Hepatocyte (in vitro differentiated cells): ENCODE data around the gene PLPPR3. TPM values are rescaled to one million over a fixed set of nuclear protein-coding genes. Genes with fewer than 3 reads are reported as not detected.

Source experiments
- DNase-seq: peaks from one replicate; pipeline ENCODE4 v3.0.0-alpha.2; 2016; ENCODE audit warnings: low spot score
- H2AFZ ChIP-seq: fragments of 200-600 bp; sonication (generic); 2 replicates; pipeline ENCODE4 v1.6.0; 2016; ENCODE audit warnings: antibody characterized with exemption, mild to moderate bottlenecking
- H3K27ac ChIP-seq: fragments of 200-600 bp; sonication (generic); 2 replicates; pipeline ENCODE4 v1.5.1; 2016; ENCODE audit warnings: mild to moderate bottlenecking
- H3K27me3 ChIP-seq: fragments of 200-600 bp; sonication (generic); 2 replicates; pipeline ENCODE4 v1.6.1; 2016
- H3K36me3 ChIP-seq: fragments of 200-600 bp; sonication (generic); replicated peaks from 2 replicates; pipeline ENCODE4 v1.5.1; 2016; ENCODE audit warnings: low read depth; ENCODE audit not compliant: insufficient read depth
- H3K4me1 ChIP-seq: fragments of 200-600 bp; sonication (generic); 2 replicates; pipeline ENCODE4 v1.5.1; 2016; ENCODE audit warnings: mild to moderate bottlenecking, moderate library complexity; ENCODE audit not compliant: insufficient read depth
- H3K4me2 ChIP-seq: fragments of 200-600 bp; sonication (generic); 2 replicates; pipeline ENCODE4 v1.6.0; 2016
- H3K4me3 ChIP-seq: fragments of 200-600 bp; sonication (generic); 2 replicates; pipeline ENCODE4 v1.5.1; 2016; ENCODE audit warnings: mild to moderate bottlenecking
- H3K79me2 ChIP-seq: fragments of 200-600 bp; sonication (generic); 2 replicates; pipeline ENCODE4 v1.6.0; 2017; ENCODE audit warnings: mild to moderate bottlenecking
- H3K9me2 ChIP-seq: fragments of 200-600 bp; sonication (generic); replicated peaks from 2 replicates; pipeline ENCODE4 v1.6.0; 2017; ENCODE audit warnings: mild to moderate bottlenecking; ENCODE audit not compliant: insufficient read depth
- H3K9me3 ChIP-seq: fragments of 200-600 bp; sonication (generic); 2 replicates; pipeline ENCODE4 v1.5.1; 2016; ENCODE audit warnings: low read depth, mild to moderate bottlenecking
- H4K20me1 ChIP-seq: fragments of 200-600 bp; sonication (generic); 2 replicates; pipeline ENCODE4 v1.6.0; 2016; ENCODE audit warnings: mild to moderate bottlenecking; ENCODE audit not compliant: insufficient read depth, poor library complexity, severe bottlenecking
- CTCF ChIP-seq: fragments of 200-600 bp; sonication (generic); IDR thresholded peaks from 2 replicates; pipeline ENCODE4 v1.5.1; 2016; ENCODE audit warnings: antibody characterized with exemption, mild to moderate bottlenecking; ENCODE audit not compliant: poor library complexity
- EZH2 ChIP-seq: fragments of 200-600 bp; sonication (generic); IDR thresholded peaks from 2 replicates; pipeline ENCODE4 v1.6.1; 2016; ENCODE audit warnings: antibody characterized with exemption, mild to moderate bottlenecking, borderline replicate concordance
- EZH2phosphoT487 ChIP-seq: fragments of 200-600 bp; sonication (generic); IDR thresholded peaks from one replicate; pipeline ENCODE4 v1.6.1; 2018; ENCODE audit warnings: antibody characterized with exemption, mild to moderate bottlenecking, low read depth, moderate library complexity; ENCODE audit not compliant: unreplicated experiment, severe bottlenecking
- WGBS: methylation state at CpG from one replicate; pipeline ENCODE4 v1.1.6; 2016; ENCODE audit warnings: low lambda C conversion rate; ENCODE audit errors: missing lambda C conversion rate; 5-methylcytosine and 5-hydroxymethylcytosine counted together
- polyA plus RNA-seq: library from polyadenylated mRNA; unstranded; fragments of >200 nt; fragmentation: Nextera tagmentation; extraction: Ambion mirVana; gene quantifications from 2 replicates; pipeline ENCODE4 v1.2.1, GENCODE V29; 2016
- total RNA-seq: library from RNA; depleted of rRNA; stranded (reverse); fragments of >200 nt; gene quantifications from 2 replicates; pipeline ENCODE4 v1.2.3, GENCODE V29; 2014

PLPPR3 gene
- total and polyA plus RNA-seq, 2 experiments from 2014 or later, result 11.1 to 11.7 TPM

DNA sequence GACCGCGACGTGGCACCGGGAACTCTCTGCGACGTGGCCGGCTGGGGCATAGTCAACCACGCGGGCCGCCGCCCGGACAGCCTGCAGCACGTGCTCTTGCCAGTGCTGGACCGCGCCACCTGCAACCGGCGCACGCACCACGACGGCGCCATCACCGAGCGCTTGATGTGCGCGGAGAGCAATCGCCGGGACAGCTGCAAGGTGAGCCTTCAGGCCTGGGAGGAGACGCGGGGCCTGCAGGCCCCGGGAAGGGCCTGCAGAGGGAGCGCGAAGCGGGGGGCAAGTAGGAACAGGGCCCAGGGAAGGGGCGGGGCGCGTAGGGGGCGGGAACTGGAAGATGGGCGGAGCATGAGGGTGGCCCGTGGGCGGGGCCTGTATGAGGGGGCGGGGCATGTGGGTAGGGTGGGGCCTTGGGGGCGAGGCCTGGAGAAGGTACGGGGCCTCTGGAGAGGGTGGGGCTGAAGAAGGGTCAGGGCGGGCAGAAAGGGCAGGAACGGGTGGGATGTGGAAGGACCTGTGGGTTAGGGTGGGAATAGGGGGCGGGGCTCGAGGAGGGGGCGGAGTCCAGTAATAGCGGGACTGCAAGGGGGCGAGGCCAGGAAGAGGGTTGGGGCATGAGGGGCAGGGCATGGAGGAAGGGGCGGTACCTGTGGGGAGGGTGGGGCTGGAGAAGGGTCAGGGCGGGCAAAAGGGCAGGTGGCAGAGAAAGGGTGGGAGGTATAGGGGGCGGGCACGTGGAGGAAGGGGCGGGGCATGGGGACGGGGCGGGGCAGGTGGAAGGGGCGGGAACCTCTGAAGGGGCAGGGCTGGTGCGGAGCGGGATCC is 40.2 kb upstream of the PLPPR3 start:
- no peak overlapping the region for H3K27ac ChIP-seq
- no peak overlapping the region for H2AFZ ChIP-seq
- H4K20me1 ChIP-seq, result no peaks in the 10 kb centered on the region
- 13% methylated on average over 29 of the region's 60 CpGs for WGBS
- H3K4me1 ChIP-seq, result peaks cover 5% of the 10 kb centered on the region
- peak overlapping the region; percentile 46 for H3K4me2 ChIP-seq
- H3K4me3 ChIP-seq, result no peak overlapping the region
- no peaks in the 10 kb centered on the region for H3K9me2 ChIP-seq
- TF ChIP-seq CTCF (no peak), EZH2phosphoT487 (no peak), EZH2 (no peak)
- H3K27me3 ChIP-seq, result no peaks in the 10 kb centered on the region
- H3K79me2 ChIP-seq, result no peaks in the 10 kb centered on the region
- no peaks in the 10 kb centered on the region for H3K36me3 ChIP-seq
- H3K9me3 ChIP-seq, result no peaks in the 10 kb centered on the region
- DNase-seq, result peak; percentile 57

- Histone ChIP-seq H3K4me1 (peaks cover 5% of the 10 kb centered on the region), H3K36me3 (no peaks in the 10 kb centered on the region), H3K27me3 (no peaks in the 10 kb centered on the region), H3K79me2 (no peaks in the 10 kb centered on the region), H3K4me2 (peak overlapping the region; percentile 84), H3K27ac (no peak overlapping the region), H2AFZ (no peak overlapping the region), H4K20me1 (no peaks in the 10 kb centered on the region), H3K9me3 (no peaks in the 10 kb centered on the region), H3K4me3 (no peak overlapping the region), H3K9me2 (no peaks in the 10 kb centered on the region)
- WGBS, result 47% methylated on average over 4 of the region's 35 CpGs
- TF ChIP-seq EZH2phosphoT487 (no peak), EZH2 (no peak), CTCF (no peak)
- no peak for DNase-seq
Measured at GRCh38 chr19:861141-861755, 39.5 kb upstream of the PLPPR3 start.

GRCh38 chr19:858868-859843 is 37.4 kb upstream of the PLPPR3 start, which contains the start of gene CFD:
Gene CFD, plus strand, starts transcription at chr19:859664. Its CDS starts 26 bp downstream, at chr19:859690.
- H2AFZ ChIP-seq, result no peak within 1 kb of the TSS
- no peaks in the 10 kb centered on the region for H3K9me2 ChIP-seq
- no peak for DNase-seq
- WGBS, result 70% methylated on average over 16 of the region's 24 CpGs
- peak within 1 kb of the TSS; percentile 84 for H3K4me2 ChIP-seq
- H3K36me3 ChIP-seq, result no peaks in the 10 kb centered on the region
- no peaks in the 10 kb centered on the region for H3K79me2 ChIP-seq
- H3K27ac ChIP-seq, result no peak within 1 kb of the TSS
- no peak for TF ChIP-seq EZH2phosphoT487
- TF ChIP-seq CTCF, result no peak
- TF ChIP-seq EZH2, result no peak
- no peaks in the 10 kb centered on the region for H4K20me1 ChIP-seq
- no peaks in the 10 kb centered on the region for H3K9me3 ChIP-seq
- peak within 1 kb of the TSS; percentile 14 for H3K4me3 ChIP-seq
- H3K27me3 ChIP-seq, result no peaks in the 10 kb centered on the region
- H3K4me1 ChIP-seq, result peaks cover 5% of the 10 kb centered on the region
